HepG2 (cell line): ENCODE results near the gene ULBP1. TPM values are rescaled to one million over a fixed set of nuclear protein-coding genes. Genes with fewer than 3 reads are reported as not detected.

Source experiments
- CC2D1A ChIP-seq: sonication (generic); formaldehyde crosslinking; IDR thresholded peaks from 2 replicates; pipeline ENCODE4 v1.8.1; 2023; ENCODE audit warnings: mild to moderate bottlenecking, missing genetic modification reagents
- CEBPG ChIP-seq: IDR thresholded peaks from 2 replicates; pipeline ENCODE4 v1.6.1; 2016
- DNMT3B ChIP-seq: conservative IDR thresholded peaks from 2 replicates; pipeline ENCODE4 v1.6.1; 2016; ENCODE audit warnings: missing biosample characterization, control low read depth
- ERF ChIP-seq: IDR thresholded peaks from 2 replicates; pipeline ENCODE4 v1.6.1; 2018; ENCODE audit warnings: missing biosample characterization, missing genetic modification reagents
- FOXA3 ChIP-seq: IDR thresholded peaks from 2 replicates; pipeline ENCODE4 v1.6.1; 2016; ENCODE audit warnings: missing genetic modification reagents, missing compliant biosample characterization
- GPBP1L1 ChIP-seq: sonication (generic); formaldehyde crosslinking; IDR thresholded peaks from 2 replicates; pipeline ENCODE4 v1.5.0; 2020; ENCODE audit warnings: mild to moderate bottlenecking, missing genetic modification reagents
- GTF3A ChIP-seq: sonication (generic); formaldehyde crosslinking; conservative IDR thresholded peaks from 2 replicates; pipeline ENCODE4 v1.4.0; 2020; ENCODE audit warnings: mild to moderate bottlenecking, missing genetic modification reagents
- KMT2B ChIP-seq: IDR thresholded peaks from 2 replicates; pipeline ENCODE4 v1.6.1; 2016; ENCODE audit warnings: missing genetic modification reagents, missing compliant biosample characterization
- MYC ChIP-seq: sonication (generic); formaldehyde crosslinking; IDR thresholded peaks from 2 replicates; pipeline ENCODE4 v1.9.0; 2021; ENCODE audit warnings: missing genetic modification reagents, borderline replicate concordance
- PATZ1 ChIP-seq: sonication (generic); formaldehyde crosslinking; IDR thresholded peaks from 2 replicates; pipeline ENCODE4 v1.4.0; 2020; ENCODE audit warnings: missing genetic modification reagents
- RARG ChIP-seq: sonication (generic); formaldehyde crosslinking; IDR thresholded peaks from 2 replicates; pipeline ENCODE4 v1.4.0; 2020; ENCODE audit warnings: low read depth, mild to moderate bottlenecking, missing genetic modification reagents
- RNF219 ChIP-seq: sonication (generic); formaldehyde crosslinking; IDR thresholded peaks from 2 replicates; pipeline ENCODE4 v1.5.0; 2020; ENCODE audit warnings: mild to moderate bottlenecking, missing genetic modification reagents
- SSRP1 ChIP-seq: IDR thresholded peaks from 2 replicates; pipeline ENCODE4 v1.6.1; 2016; ENCODE audit warnings: control low read depth
- THRA ChIP-seq: sonication (generic); formaldehyde crosslinking; IDR thresholded peaks from 2 replicates; pipeline ENCODE4 v1.4.0; 2020; ENCODE audit warnings: missing genetic modification reagents, borderline replicate concordance
- THYN1 ChIP-seq: sonication (generic); formaldehyde crosslinking; IDR thresholded peaks from 2 replicates; pipeline ENCODE4 v1.8.1; 2023; ENCODE audit warnings: low read depth, mild to moderate bottlenecking, moderate library complexity, missing genetic modification reagents, borderline replicate concordance
- ZMAT5 ChIP-seq: sonication (generic); formaldehyde crosslinking; IDR thresholded peaks from 2 replicates; pipeline ENCODE4 v1.5.0; 2020; ENCODE audit warnings: mild to moderate bottlenecking, low read depth, missing genetic modification reagents, borderline replicate concordance
- ZNF121 ChIP-seq: sonication (generic); formaldehyde crosslinking; IDR thresholded peaks from 2 replicates; pipeline ENCODE4 v1.5.0; 2020; ENCODE audit warnings: mild to moderate bottlenecking, missing genetic modification reagents
- ZNF589 ChIP-seq: sonication (generic); formaldehyde crosslinking; conservative IDR thresholded peaks from 2 replicates; pipeline ENCODE4 v1.8.0; 2022; ENCODE audit warnings: mild to moderate bottlenecking, moderate library complexity, missing genetic modification reagents
- polyA plus RNA-seq, 8 experiments: library from polyadenylated mRNA; depleted of rRNA in 3 of 8; stranded (reverse) in 7 of 8; unstranded in 1 of 8; fragments of >200 nt; fragmentation: Illumina TruSeq in 4 of 8; extraction: Trizol in 4 of 8; gene quantifications; 2 replicates each; pipeline versions ENCODE4 v1.2.1 to v1.2.3, GENCODE V29; 2011 to 2016; ENCODE audit warnings: low read depth in 4 of 8, missing spikeins in 1 of 8, mixed read lengths in 1 of 8; ENCODE audit not compliant: insufficient read depth in 1 of 8
- total RNA-seq, 5 experiments: library from RNA; depleted of rRNA; stranded (reverse); fragments of >200 nt; fragmentation: Illumina TruSeq; extraction: Trizol; gene quantifications; 2 replicates each; pipeline ENCODE4 v1.2.3, GENCODE V29; 2016; ENCODE audit warnings: low read depth in 1 of 5

Gene ULBP1
- total and polyA plus RNA-seq, 2 of the 13 experiments (the other 11 are each of a cell fraction or from before 2014, with no cell fraction given), result 0.04 to 0.09 TPM

- no peak for TF ChIP-seq ERF (CRISPR knock-in tag)
- TF ChIP-seq ZNF589, result no peak
- TF ChIP-seq ZMAT5 (CRISPR knock-in tag), result no peak
- no peak for TF ChIP-seq RNF219 (CRISPR knock-in tag)
- TF ChIP-seq THYN1 (CRISPR knock-in tag), result no peak
- peak; percentile 31; the same call in 1 of the 2 replicates for TF ChIP-seq THRA (CRISPR knock-in tag)
- TF ChIP-seq PATZ1 (CRISPR knock-in tag), result peak; percentile 56; the same call in 1 of the 2 replicates
- TF ChIP-seq MYC (CRISPR knock-in tag), result peak; percentile 47; the same call in 1 of the 2 replicates
- TF ChIP-seq CEBPG (CRISPR knock-in tag), result 0 out of 2 replicates have a peak, but pooled peaks have one; percentile 4
- TF ChIP-seq SSRP1 (CRISPR knock-in tag), result no peak
- no peak for TF ChIP-seq GTF3A (CRISPR knock-in tag)
- TF ChIP-seq ZNF121, result no peak
- no peak for TF ChIP-seq GPBP1L1 (CRISPR knock-in tag)
- TF ChIP-seq CC2D1A (CRISPR knock-in tag), result no peak; the same call in 1 of the 2 replicates
- no peak for TF ChIP-seq DNMT3B (CRISPR knock-in tag)
- peak; percentile 31; the same call in 1 of the 2 replicates for TF ChIP-seq FOXA3 (CRISPR knock-in tag)
- TF ChIP-seq KMT2B, result no peak
- TF ChIP-seq RARG (CRISPR knock-in tag), result no peak
Observed at GRCh38 chr6:150004783-150005717, 41.3 kb downstream of the ULBP1 start (continued).
